Effector memory CD4-positive, alpha-beta T cell (primary cell): Measurements from ENCODE around the gene ADAMTS17.

ENCODE experiments used
- DNase-seq, 3 donors: peaks; one replicate each; pipeline ENCODE4 v3.0.0-alpha.2; 2020
- H3K27ac ChIP-seq: 2 replicates; pipeline ENCODE4 v1.7.0; 2013; ENCODE audit warnings: mild to moderate bottlenecking, low read length, moderate library complexity; ENCODE audit not compliant: insufficient read depth, poor library complexity, severe bottlenecking
- H3K27me3 ChIP-seq: replicated peaks from 2 replicates; pipeline ENCODE4 v1.7.0; 2013; ENCODE audit warnings: mild to moderate bottlenecking, low read length; ENCODE audit not compliant: insufficient read depth, control insufficient read depth, poor library complexity, severe bottlenecking
- H3K36me3 ChIP-seq: 2 replicates; pipeline ENCODE4 v1.7.0; 2013; ENCODE audit warnings: mild to moderate bottlenecking, low read length, moderate library complexity; ENCODE audit not compliant: control insufficient read depth, insufficient read depth
- H3K4me1 ChIP-seq: 2 replicates; pipeline ENCODE4 v1.7.0; 2013; ENCODE audit warnings: low read length, mild to moderate bottlenecking; ENCODE audit not compliant: control insufficient read depth, insufficient read depth, poor library complexity, severe bottlenecking
- H3K4me3 ChIP-seq: 2 replicates; pipeline ENCODE4 v1.7.0; 2013; ENCODE audit warnings: low read length, low read depth, mild to moderate bottlenecking; ENCODE audit not compliant: insufficient read depth, poor library complexity, severe bottlenecking
- H3K9me3 ChIP-seq: 2 replicates; pipeline ENCODE4 v1.7.0; 2013; ENCODE audit warnings: mild to moderate bottlenecking, low read length, moderate library complexity; ENCODE audit not compliant: control insufficient read depth

The ADAMTS17 gene

DNA sequence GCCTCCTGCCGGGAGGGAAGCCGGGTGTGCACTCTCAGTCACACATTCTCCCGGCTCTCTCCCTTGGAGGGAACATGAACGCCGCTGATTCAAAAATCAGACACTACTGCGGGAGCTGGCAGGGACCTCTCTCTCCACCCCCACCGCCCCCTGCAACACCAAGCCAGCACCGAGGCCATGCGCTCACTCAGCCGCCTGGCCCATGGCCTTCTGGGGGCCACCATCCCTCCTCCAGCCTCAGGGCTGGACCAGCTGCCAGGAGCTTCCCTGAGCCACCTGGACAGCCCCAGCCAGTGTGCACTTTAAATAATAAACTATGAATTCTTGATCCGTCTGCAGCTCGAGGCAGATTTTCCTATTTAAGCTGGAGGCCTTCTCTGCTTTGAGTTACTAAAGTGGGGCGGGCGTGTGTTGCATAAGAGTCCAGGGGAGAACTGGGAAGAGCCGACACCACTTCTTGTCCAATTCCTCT lies 30.6 kb downstream of the ADAMTS17 start:
- Histone ChIP-seq H3K36me3 (peaks cover 2% of the 10 kb centered on the region), H3K27ac (no peak overlapping the region), H3K4me3 (no peak overlapping the region), H3K27me3 (no peaks in the 10 kb centered on the region), H3K9me3 (no peaks in the 10 kb centered on the region), H3K4me1 (no peaks in the 10 kb centered on the region)
- no peak for DNase-seq

DNA sequence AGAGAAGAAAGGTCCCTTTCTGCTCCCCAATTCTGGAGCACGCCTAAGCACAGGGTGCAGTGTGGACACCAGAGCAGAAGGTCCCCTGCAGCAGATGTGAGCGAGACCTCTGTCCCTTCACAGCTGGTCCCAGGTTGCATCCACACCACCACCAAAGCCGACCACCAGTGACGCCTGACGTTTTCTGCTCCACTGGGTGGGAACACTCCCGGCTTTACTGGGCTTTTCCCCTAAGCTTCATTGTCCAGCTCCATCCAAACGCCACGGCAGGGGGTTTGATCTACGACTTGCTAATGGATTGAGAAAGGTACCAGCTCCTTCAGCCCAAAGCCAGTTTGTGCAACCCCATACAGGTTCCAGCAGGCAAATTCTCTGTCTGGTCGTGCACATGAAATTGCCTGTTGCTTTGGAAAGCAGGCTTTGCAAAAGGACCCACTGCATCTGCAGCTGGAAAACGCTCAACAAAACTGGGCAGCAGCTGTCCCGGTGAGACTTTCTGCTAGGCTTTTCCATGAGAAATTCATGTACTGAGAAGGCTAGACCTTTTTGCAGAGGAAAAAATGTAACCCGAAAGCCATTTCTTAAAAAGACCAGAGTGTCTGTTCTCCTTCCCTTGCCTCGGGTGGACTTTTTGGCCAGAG lies 31.1 kb downstream of the ADAMTS17 start:
- Histone ChIP-seq H3K4me1 (no peaks in the 10 kb centered on the region), H3K36me3 (peaks cover 4% of the 10 kb centered on the region)
- DNase-seq: no peak

DNA sequence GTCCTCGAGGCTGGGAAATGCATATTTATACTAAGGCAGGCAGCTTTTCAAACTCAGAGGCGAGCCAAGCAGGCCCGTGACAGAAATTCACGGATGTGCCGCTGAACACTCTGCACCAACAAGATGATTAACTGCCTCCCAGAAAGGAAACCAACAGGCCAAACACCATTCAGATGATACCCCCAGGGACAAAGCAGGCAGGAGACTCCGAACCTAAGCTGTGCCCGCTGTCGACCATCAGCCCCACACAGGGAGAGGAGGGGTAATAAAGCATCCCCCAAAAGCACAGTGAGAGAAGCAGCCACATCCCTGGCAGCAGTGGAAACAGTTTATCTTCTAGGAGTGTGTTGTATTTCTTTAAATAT lies 31.8 kb downstream of the ADAMTS17 start:
- no peak for DNase-seq
- peaks cover 4% of the 10 kb centered on the region for H3K36me3 ChIP-seq
- H3K4me1 ChIP-seq: no peaks in the 10 kb centered on the region
- no peaks in the 10 kb centered on the region for H3K9me3 ChIP-seq
- H3K27me3 ChIP-seq: no peaks in the 10 kb centered on the region
- H3K27ac ChIP-seq: no peak overlapping the region
- H3K4me3 ChIP-seq: no peak overlapping the region

More for the DNA sequence above, 31.1 kb downstream of the ADAMTS17 start:
- Histone ChIP-seq H3K9me3 (no peaks in the 10 kb centered on the region), H3K4me3 (no peak overlapping the region), H3K27me3 (no peaks in the 10 kb centered on the region), H3K27ac (no peak overlapping the region)

DNA sequence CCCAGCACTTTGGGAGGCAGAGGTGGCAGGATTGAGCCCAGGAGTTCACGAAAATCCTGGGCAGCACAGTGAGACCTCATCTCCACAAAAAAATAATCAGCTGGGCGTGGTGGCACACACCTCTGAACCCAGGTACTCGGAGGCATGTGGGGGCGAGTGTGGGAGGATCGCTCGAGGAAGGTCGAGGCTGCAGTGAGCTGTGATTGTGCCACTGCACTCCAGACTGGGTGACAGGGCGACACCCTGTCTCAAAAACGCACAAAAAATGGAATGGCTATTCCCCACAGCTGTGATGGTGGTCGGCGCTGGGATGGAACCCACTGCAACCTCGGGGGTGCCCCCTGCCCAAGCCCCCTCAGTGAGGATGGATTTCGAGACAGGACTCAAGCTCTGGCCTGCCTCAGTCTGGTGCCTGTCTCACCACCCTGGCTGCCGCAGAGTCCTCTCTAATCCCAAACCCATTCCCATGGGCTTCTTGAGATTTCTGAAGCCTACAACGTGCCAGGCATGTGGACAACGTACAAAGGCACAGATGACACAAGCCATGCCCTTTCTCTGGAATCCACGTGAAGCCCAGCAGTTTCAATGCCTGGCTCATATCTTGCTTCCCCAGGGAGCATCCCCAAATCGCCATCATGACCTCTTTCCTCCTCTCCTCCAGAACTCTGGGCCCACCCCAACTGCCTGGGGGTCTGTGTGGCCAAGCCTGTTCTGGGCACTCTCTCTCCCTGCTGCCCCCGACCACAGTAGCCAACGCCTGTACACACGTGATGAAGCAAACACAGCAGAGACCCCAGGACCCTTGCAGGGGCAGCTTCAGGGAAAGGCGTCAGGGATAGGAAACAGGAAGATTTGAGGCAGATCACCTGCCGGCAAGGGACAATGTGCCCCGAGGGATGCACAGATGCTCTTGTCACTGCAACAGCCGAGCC lies 32.4 kb downstream of the ADAMTS17 start:
- Histone ChIP-seq H3K9me3 (no peaks in the 10 kb centered on the region), H3K4me1 (no peaks in the 10 kb centered on the region), H3K27me3 (no peaks in the 10 kb centered on the region), H3K4me3 (no peak overlapping the region), H3K27ac (no peak overlapping the region), H3K36me3 (peaks cover 4% of the 10 kb centered on the region)
- DNase-seq: no peak

DNA sequence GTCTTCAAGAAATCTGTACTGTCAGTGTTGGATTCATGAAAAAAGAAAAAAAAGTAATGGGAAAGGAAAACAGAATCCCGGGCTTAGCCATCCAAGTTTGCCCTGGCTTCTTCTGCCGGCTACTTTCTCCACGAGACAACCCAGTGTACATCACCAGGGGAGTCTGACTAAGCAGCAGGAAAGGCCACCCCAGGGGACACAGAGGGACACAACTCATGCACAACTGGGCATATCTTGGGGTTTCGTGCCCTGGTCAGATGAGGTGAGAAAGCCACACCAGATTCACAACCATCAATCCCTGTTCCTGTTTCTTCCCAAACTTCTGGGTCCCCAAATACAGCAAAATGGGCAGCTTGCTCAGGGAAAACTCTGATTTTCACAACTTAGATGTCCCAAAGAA lies 33.2 kb downstream of the ADAMTS17 start:
- no peaks in the 10 kb centered on the region for H3K27me3 ChIP-seq
- H3K9me3 ChIP-seq: no peaks in the 10 kb centered on the region
- H3K4me3 ChIP-seq: no peak overlapping the region
- no peaks in the 10 kb centered on the region for H3K4me1 ChIP-seq
- DNase-seq: no peak
- H3K27ac ChIP-seq: no peak overlapping the region
- peaks cover 4% of the 10 kb centered on the region for H3K36me3 ChIP-seq

DNA sequence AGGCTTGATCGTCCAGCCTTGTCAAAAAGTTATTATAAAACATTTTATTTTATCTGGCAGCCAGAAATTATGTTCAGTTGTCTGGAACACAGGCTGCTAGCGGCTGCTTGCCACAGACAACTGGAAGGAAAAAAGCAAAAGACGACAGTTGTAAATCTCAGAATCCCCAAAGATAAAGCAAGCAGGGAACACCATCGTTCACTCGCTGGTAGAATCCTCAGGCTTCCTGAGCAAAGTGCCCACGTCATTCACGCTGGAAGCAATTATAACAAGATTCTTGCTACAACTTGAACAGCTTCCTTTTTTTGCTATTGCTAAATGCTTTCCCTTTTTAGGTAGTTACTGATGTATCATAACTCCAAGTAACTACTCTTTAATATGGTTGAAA lies 33.6 kb downstream of the ADAMTS17 start:
- Histone ChIP-seq H3K36me3 (peaks cover 4% of the 10 kb centered on the region), H3K4me3 (no peak overlapping the region), H3K27me3 (no peaks in the 10 kb centered on the region), H3K27ac (no peak overlapping the region), H3K4me1 (no peaks in the 10 kb centered on the region), H3K9me3 (no peaks in the 10 kb centered on the region)
- DNase-seq: no peak

DNA sequence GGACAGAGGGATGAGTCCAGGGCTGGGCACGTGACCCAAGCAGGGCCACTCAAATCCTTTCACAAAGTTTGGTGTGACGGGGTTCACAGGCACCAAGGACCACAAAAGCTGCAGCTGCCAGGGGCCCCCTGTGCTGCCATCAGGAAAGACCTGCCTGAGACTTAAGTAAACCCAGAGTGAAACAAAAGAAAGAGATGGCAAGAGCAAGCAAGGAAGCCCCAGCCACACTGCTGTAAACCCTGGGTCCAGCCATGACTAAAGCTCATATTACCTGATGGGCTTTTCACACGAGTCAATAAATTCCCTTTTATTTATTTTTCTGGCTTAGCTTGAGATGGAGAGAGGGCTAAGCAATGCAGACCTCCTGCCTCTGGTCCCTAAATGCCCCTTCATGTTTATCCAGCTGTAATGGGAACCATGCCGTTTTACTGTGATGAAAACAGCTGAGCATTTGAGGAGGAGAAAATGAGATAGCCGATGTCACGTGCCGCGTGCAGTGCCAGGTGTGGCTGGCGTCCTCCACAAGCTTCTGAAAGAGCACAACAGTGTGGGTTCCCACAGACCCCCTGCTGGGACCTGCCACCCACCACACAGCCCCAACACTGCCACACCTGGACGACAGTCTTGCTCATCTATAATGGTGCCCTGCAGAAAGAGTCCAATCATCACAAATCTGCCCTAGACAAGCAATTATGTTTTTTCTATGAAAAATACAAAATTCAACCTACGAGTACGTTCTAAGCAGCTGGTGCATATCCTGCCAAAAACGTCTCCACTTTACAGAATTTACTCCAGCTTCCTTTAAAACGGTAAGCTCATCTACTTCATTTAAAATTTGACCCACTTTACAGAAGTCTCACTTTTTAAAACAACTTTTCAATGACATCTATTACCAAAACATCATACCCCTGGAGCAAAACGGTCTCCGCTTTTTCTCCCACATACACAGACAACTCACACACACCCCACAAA lies 34.2 kb downstream of the ADAMTS17 start:
- H3K27me3 ChIP-seq: no peaks in the 10 kb centered on the region
- no peak overlapping the region for H3K4me3 ChIP-seq
- H3K36me3 ChIP-seq: peaks cover 4% of the 10 kb centered on the region

DNA sequence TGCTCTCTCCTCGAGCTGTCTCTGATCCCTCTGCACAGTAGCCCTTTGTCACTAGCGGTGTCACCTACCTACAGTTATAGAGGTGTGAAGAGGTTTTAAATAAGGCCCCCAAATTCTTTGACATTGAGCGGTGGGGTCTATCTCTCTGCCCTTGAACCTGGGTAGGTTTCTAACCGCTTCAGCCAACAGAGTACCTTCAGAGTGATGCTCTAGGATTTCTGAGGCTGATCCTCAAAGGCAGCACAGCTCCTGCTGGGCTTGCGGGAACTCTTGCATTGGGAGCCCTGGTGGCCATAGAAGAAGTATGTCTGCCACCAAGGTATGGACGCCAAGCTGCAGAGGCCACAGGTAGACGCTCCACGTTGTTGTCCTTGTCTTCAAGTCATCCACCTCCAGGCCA lies 35.7 kb downstream of the ADAMTS17 start:
- H3K4me3 ChIP-seq: no peak overlapping the region
- no peaks in the 10 kb centered on the region for H3K9me3 ChIP-seq
- H3K36me3 ChIP-seq: peaks cover 4% of the 10 kb centered on the region
- H3K4me1 ChIP-seq: no peaks in the 10 kb centered on the region
- H3K27ac ChIP-seq: no peak overlapping the region
- DNase-seq: no peak
- H3K27me3 ChIP-seq: no peaks in the 10 kb centered on the region

More for the DNA sequence above, 34.2 kb downstream of the ADAMTS17 start:
- Histone ChIP-seq H3K4me1 (no peaks in the 10 kb centered on the region), H3K9me3 (no peaks in the 10 kb centered on the region), H3K27ac (no peak overlapping the region)
- no peak for DNase-seq

DNA sequence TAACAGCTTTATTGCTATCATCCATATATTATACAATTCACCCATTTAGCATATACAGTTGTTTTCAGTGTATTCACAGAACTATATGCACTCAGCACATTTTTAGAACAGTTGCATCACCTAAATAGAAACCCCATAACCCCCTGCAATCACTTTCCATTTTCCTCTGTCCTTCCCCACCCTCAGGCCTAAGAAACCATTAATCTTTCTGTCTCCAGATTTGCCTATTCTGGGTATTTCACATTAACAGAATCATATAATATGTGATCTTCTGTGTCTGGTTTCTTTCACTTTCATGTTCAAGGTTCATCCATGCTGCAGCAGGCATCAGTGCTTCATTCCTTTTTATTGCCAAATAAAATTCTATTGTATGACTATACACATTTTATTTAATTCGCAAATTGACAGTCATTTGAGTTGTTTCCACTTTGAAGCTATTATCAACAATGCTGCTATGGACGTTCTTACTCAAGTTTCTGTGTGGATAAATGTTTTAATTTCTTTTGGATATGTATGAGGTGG lies 39.8 kb downstream of the ADAMTS17 start:
- no peaks in the 10 kb centered on the region for H3K4me1 ChIP-seq
- no peaks in the 10 kb centered on the region for H3K27me3 ChIP-seq
- no peak overlapping the region for H3K27ac ChIP-seq
- H3K36me3 ChIP-seq: peaks cover 4% of the 10 kb centered on the region
- DNase-seq: no peak
- H3K4me3 ChIP-seq: no peak overlapping the region
- peaks cover 4% of the 10 kb centered on the region for H3K9me3 ChIP-seq
